HepG2 (cell line): Measurements from ENCODE around the gene CAPN2. TPM values are rescaled to one million over a fixed set of nuclear protein-coding genes. Genes with fewer than 3 reads are reported as not detected.

Source experiments
- ATAC-seq: fragments of 200-7000 bp; cut with Tn5 transposase; 3 replicates; pipeline ENCODE4 v1.9.1; 2020; ENCODE audit warnings: mild to moderate bottlenecking, moderate library complexity
- BruUV-seq: library from RNA; stranded (reverse); fragments of 400-500 nt; replicated peaks from 2 replicates; lab custom pipeline; 2021; lab: Mats Ljungman, UMichigan
- CTCF ChIA-PET: fragments of 300-600 bp; formaldehyde crosslinking; extraction: SDS; loops from one replicate; lab custom pipeline; 2021; ENCODE audit warnings: low total read pairs, inconsistent platforms, low intra/inter-chr PET ratio; lab: Yijun Ruan, JAX
- POLR2A ChIA-PET: fragments of 350-600 bp; sonication (Branson Sonifier 250); formaldehyde crosslinking; loops from one replicate; lab custom pipeline; 2020; ENCODE audit warnings: antibody characterized with exemption, inconsistent platforms; lab: Yijun Ruan, JAX
- DNase-seq: peaks from one replicate; pipeline ENCODE4 v3.0.0-alpha.2; 2015; ENCODE audit warnings: low spot score
- FAIRE-seq: peaks from 3 replicates; lab custom pipeline; 2011; peaks lifted over from hg19 to GRCh38; lab: Jason Lieb, UNC
- H2AFZ ChIP-seq: one replicate; pipeline ENCODE4 v1.6.1; 2011; ENCODE audit warnings: low read length, inconsistent platforms
- H3K27ac ChIP-seq: fragments of 300-600 bp; 3 replicates; pipeline ENCODE4 v1.8.0; 2011; ENCODE audit warnings: mixed run types, mild to moderate bottlenecking, mixed read lengths, low read length, inconsistent platforms; ENCODE audit not compliant: insufficient read depth; ENCODE audit errors: extremely low read length
- H3K27me3 ChIP-seq, 2 experiments: fragments of 200-600 bp in 1 of 2; 2 replicates in 1 of 2; 3 replicates in 1 of 2; pipeline versions ENCODE4 v1.6.0 to v1.8.0; 2011; ENCODE audit warnings: low read length in 2 of 2, mild to moderate bottlenecking in 2 of 2, moderate library complexity in 2 of 2, inconsistent platforms in 1 of 2; ENCODE audit not compliant: insufficient read depth in 2 of 2, control insufficient read depth in 1 of 2
- H3K36me3 ChIP-seq, 2 experiments: fragments of 200-600 bp in 1 of 2; replicated peaks in 1 of 2; 2 replicates in 1 of 2; 3 replicates in 1 of 2; pipeline versions ENCODE4 v1.5.1 to v1.8.0; 2011; ENCODE audit warnings: low read length in 2 of 2, inconsistent platforms in 1 of 2; ENCODE audit not compliant: insufficient read depth in 2 of 2, control insufficient read depth in 1 of 2
- H3K4me1 ChIP-seq: 2 replicates; pipeline ENCODE4 v1.5.1; 2012; ENCODE audit warnings: low read length, inconsistent platforms; ENCODE audit not compliant: insufficient read depth
- H3K4me2 ChIP-seq: 2 replicates; pipeline ENCODE4 v1.6.0; 2011; ENCODE audit warnings: low read depth, low read length, inconsistent platforms
- H3K4me3 ChIP-seq, 3 experiments: fragments of 200-600 bp in 1 of 3; sonication (generic), shearing (Covaris generic) in 1 of 3; replicated peaks in 1 of 3; 2 replicates each; pipeline ENCODE4 v1.5.1; 2011 to 2016; ENCODE audit warnings: low read length in 3 of 3, inconsistent platforms in 2 of 3, low read depth in 2 of 3, mild to moderate bottlenecking in 2 of 3, control low read depth in 1 of 3, mixed read lengths in 1 of 3; ENCODE audit not compliant: insufficient read depth in 1 of 3
- H3K79me2 ChIP-seq: one replicate; pipeline ENCODE4 v1.6.1; 2011; ENCODE audit warnings: low read length, inconsistent platforms; ENCODE audit not compliant: insufficient read depth
- H3K9ac ChIP-seq: 2 replicates; pipeline ENCODE4 v1.6.0; 2011; ENCODE audit warnings: mild to moderate bottlenecking, low read depth, low read length, inconsistent platforms; ENCODE audit not compliant: insufficient read depth
- H3K9me3 ChIP-seq: 2 replicates; pipeline ENCODE4 v1.5.1; 2012; ENCODE audit warnings: mild to moderate bottlenecking, low read length
- H4K20me1 ChIP-seq: 2 replicates; pipeline ENCODE4 v1.6.0; 2011; ENCODE audit warnings: inconsistent platforms, mild to moderate bottlenecking, low read length, moderate library complexity; ENCODE audit not compliant: insufficient read depth
- AFF4 ChIP-seq: sonication (generic); formaldehyde crosslinking; IDR thresholded peaks from 2 replicates; pipeline ENCODE4 v1.4.0; 2020; ENCODE audit warnings: missing genetic modification reagents
- ATF1 ChIP-seq: IDR thresholded peaks from 2 replicates; pipeline ENCODE4 v1.6.1; 2016; ENCODE audit warnings: mild to moderate bottlenecking, control low read depth
- GLI4 ChIP-seq: sonication (generic); formaldehyde crosslinking; IDR thresholded peaks from 2 replicates; pipeline ENCODE4 v1.5.1; 2020; ENCODE audit warnings: missing genetic modification reagents, mild to moderate bottlenecking, moderate library complexity, borderline replicate concordance
- KDM6A ChIP-seq: IDR thresholded peaks from 2 replicates; pipeline ENCODE4 v1.6.1; 2016; ENCODE audit warnings: low read depth
- MBD4 ChIP-seq: IDR thresholded peaks from 2 replicates; pipeline ENCODE4 v1.6.1; 2012; ENCODE audit warnings: low read length, inconsistent platforms, borderline replicate concordance
- NFYB ChIP-seq: sonication (generic); formaldehyde crosslinking; IDR thresholded peaks from 2 replicates; pipeline ENCODE4 v1.4.0; 2020; ENCODE audit warnings: missing genetic modification reagents
- SPEN ChIP-seq: sonication (generic); formaldehyde crosslinking; IDR thresholded peaks from 2 replicates; pipeline ENCODE4 v1.5.1; 2020; ENCODE audit warnings: low read depth, mild to moderate bottlenecking, missing genetic modification reagents
- TBX3 ChIP-seq: fragments of 450-650 bp; IDR thresholded peaks from 2 replicates; pipeline ENCODE4 v1.6.1; 2017; ENCODE audit warnings: antibody characterized with exemption, mild to moderate bottlenecking, inconsistent platforms, borderline replicate concordance
- ZBTB7B ChIP-seq: sonication (generic); formaldehyde crosslinking; IDR thresholded peaks from 2 replicates; pipeline ENCODE4 v1.4.0; 2020; ENCODE audit warnings: missing genetic modification reagents
- ZFX ChIP-seq: sonication (generic); formaldehyde crosslinking; IDR thresholded peaks from 2 replicates; pipeline ENCODE4 v1.4.0; 2020; ENCODE audit warnings: mild to moderate bottlenecking, low read depth, missing genetic modification reagents, moderate library complexity
- ZHX2 ChIP-seq, 2 experiments: sonication (generic) in 1 of 2; formaldehyde crosslinking in 1 of 2; IDR thresholded peaks; 2 replicates each; pipeline versions ENCODE4 v1.6.1 to v1.9.0; 2014 to 2022; ENCODE audit warnings: antibody characterized with exemption in 1 of 2, borderline replicate concordance in 1 of 2, inconsistent platforms in 1 of 2, low read depth in 1 of 2, missing genetic modification reagents in 1 of 2
- ZNF441 ChIP-seq: sonication (generic); formaldehyde crosslinking; IDR thresholded peaks from 2 replicates; pipeline ENCODE4 v1.7.0; 2021; ENCODE audit warnings: missing genetic modification reagents, borderline replicate concordance
- ZNF768 ChIP-seq: sonication (generic); formaldehyde crosslinking; IDR thresholded peaks from 2 replicates; pipeline ENCODE4 v1.4.0; 2020; ENCODE audit warnings: missing genetic modification reagents
- ZSCAN25 ChIP-seq: sonication (generic); formaldehyde crosslinking; IDR thresholded peaks from 2 replicates; pipeline ENCODE4 v1.8.0; 2022; ENCODE audit warnings: mild to moderate bottlenecking, missing genetic modification reagents
- WGBS: methylation state at CpG from one replicate; pipeline ENCODE4 v1.1.6; 2017; ENCODE audit warnings: low lambda C conversion rate; 5-methylcytosine and 5-hydroxymethylcytosine counted together
- in situ Hi-C: cut with HindIII; loops from 2 replicates; pipeline ENCODE4 v1.10.0; 2017; ENCODE audit warnings: low pct_unique_long_range_greater_than_20kb; ENCODE audit not compliant: extremely low pct_ligation_motif_present
- intact Hi-C: fragments of 100-400 bp; cut with micrococcal nuclease; formaldehyde crosslinking; loops from one replicate; pipeline ENCODE4 v1.10.0; 2022; ENCODE audit not compliant: unreplicated experiment
- polyA plus RNA-seq, 8 experiments: library from polyadenylated mRNA; depleted of rRNA in 3 of 8; stranded (reverse) in 7 of 8; unstranded in 1 of 8; fragments of >200 nt; fragmentation: Illumina TruSeq in 4 of 8; extraction: Trizol in 4 of 8; gene quantifications; 2 replicates each; pipeline versions ENCODE4 v1.2.1 to v1.2.3, GENCODE V29; 2011 to 2016; ENCODE audit warnings: low read depth in 4 of 8, missing spikeins in 1 of 8, mixed read lengths in 1 of 8; ENCODE audit not compliant: insufficient read depth in 1 of 8
- total RNA-seq, 5 experiments: library from RNA; depleted of rRNA; stranded (reverse); fragments of >200 nt; fragmentation: Illumina TruSeq; extraction: Trizol; gene quantifications; 2 replicates each; pipeline ENCODE4 v1.2.3, GENCODE V29; 2016; ENCODE audit warnings: low read depth in 1 of 5
- TF ChIP-seq, protein P1 (sequence below): sonication (generic); formaldehyde crosslinking; conservative IDR thresholded peaks from 2 replicates; pipeline ENCODE4 v1.8.0; 2022; ENCODE audit warnings: missing genetic modification reagents

CAPN2 gene
- total and polyA plus RNA-seq, 2 of the 13 experiments (the other 11 are each of a cell fraction or from before 2014, with no cell fraction given): 6.2 to 7.4 TPM

DNA sequence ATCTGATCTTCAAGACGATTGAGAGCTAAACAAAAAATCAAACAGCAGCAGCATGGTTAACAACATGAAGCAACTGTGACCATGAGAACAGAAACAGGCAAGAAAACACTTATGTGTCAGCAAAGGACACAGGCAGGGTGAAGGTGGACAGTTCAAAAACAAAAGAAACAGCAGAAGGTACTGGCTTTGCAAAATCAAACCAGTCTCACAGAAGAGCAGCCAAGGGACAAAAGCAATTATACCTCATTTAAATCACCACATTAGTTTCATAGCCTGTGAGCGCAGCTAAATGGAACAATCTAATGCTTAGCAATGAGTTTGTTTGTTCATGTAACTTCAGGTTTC lies 59.1 kb downstream of the CAPN2 start:
- H3K4me1 ChIP-seq: peaks cover 2% of the 10 kb centered on the region
- peaks cover 0 to 11% of the 10 kb centered on the region in 2 experiments; a peak in 2 of 5 replicates for H3K36me3 ChIP-seq
- no peak overlapping the region for H2AFZ ChIP-seq
- no peaks in the 10 kb centered on the region for H4K20me1 ChIP-seq
- no peak overlapping the region for H3K27ac ChIP-seq
- in situ Hi-C loops (no loop called here), intact Hi-C loops (no loop called here)
- H3K27me3 ChIP-seq: no peaks in the 10 kb centered on the region
- ATAC-seq (no peak), FAIRE-seq (no peak), DNase-seq (no peak)
- 96% methylated on average over 2 of the region's 2 CpGs for WGBS
- no peak overlapping the region for H3K4me3 ChIP-seq
- ChIA-PET CTCF (no interaction called here), POLR2A (no interaction called here)
- BruUV-seq: no TSS peak
- no peak overlapping the region for H3K4me2 ChIP-seq
- no peaks in the 10 kb centered on the region for H3K9me3 ChIP-seq
- no peaks in the 10 kb centered on the region for H3K79me2 ChIP-seq
- H3K9ac ChIP-seq: no peak overlapping the region
- TF ChIP-seq ZNF768 (CRISPR knock-in tag): no peak
- TF ChIP-seq KDM6A (CRISPR knock-in tag): no peak
- TF ChIP-seq ZHX2 (IDR thresholded peaks at IDR 0.05; ENCODE audit: low read depth): no peak
- no peak for TF ChIP-seq ZHX2 (CRISPR knock-in tag; IDR thresholded peaks at IDR 0.05; ENCODE audit: borderline replicate concordance)
- no peak for TF ChIP-seq ATF1 (CRISPR knock-in tag)
- TF ChIP-seq GLI4 (CRISPR knock-in tag): no peak
- no peak for TF ChIP-seq TBX3
- TF ChIP-seq, protein P1, sequence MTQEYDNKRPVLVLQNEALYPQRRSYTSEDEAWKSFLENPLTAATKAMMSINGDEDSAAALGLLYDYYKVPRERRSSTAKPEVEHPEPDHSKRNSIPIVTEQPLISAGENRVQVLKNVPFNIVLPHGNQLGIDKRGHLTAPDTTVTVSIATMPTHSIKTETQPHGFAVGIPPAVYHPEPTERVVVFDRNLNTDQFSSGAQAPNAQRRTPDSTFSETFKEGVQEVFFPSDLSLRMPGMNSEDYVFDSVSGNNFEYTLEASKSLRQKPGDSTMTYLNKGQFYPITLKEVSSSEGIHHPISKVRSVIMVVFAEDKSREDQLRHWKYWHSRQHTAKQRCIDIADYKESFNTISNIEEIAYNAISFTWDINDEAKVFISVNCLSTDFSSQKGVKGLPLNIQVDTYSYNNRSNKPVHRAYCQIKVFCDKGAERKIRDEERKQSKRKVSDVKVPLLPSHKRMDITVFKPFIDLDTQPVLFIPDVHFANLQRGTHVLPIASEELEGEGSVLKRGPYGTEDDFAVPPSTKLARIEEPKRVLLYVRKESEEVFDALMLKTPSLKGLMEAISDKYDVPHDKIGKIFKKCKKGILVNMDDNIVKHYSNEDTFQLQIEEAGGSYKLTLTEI: no peak
- no peak for TF ChIP-seq ZBTB7B
- no peak for TF ChIP-seq AFF4
- TF ChIP-seq ZSCAN25 (CRISPR knock-in tag): no peak
- TF ChIP-seq NFYB (CRISPR knock-in tag): no peak
- no peak for TF ChIP-seq ZFX (CRISPR knock-in tag)
- no peak for TF ChIP-seq SPEN
- no peak for TF ChIP-seq ZNF441 (CRISPR knock-in tag)
- TF ChIP-seq MBD4: no peak
